Testis (tissue), 3 donors: Measurements from ENCODE around the gene PGM1. TPM values are rescaled to one million over a fixed set of nuclear protein-coding genes. Genes with fewer than 3 reads are reported as not detected.
"Not testable (repeated sequence)": the region's sequence is repeated elsewhere in the genome, so short reads cannot be mapped to it uniquely, and the experiment has no call there.

Source experiments
- DNase-seq: peaks from one replicate; pipeline ENCODE4 v3.0.0-alpha.2; 2019
- H3K27ac ChIP-seq, 2 donors: fragments of 200-600 bp; sonication (generic); one replicate each; pipeline ENCODE4 v1.5.1; 2019
- H3K27me3 ChIP-seq: fragments of 200-600 bp; sonication (generic); one replicate; pipeline ENCODE4 v1.5.1; 2019
- H3K36me3 ChIP-seq: fragments of 200-600 bp; sonication (generic); one replicate; pipeline ENCODE4 v1.5.1; 2017; ENCODE audit warnings: low read depth; ENCODE audit errors: missing control alignments
- H3K4me1 ChIP-seq: fragments of 200-600 bp; sonication (generic); one replicate; pipeline ENCODE4 v1.5.1; 2019
- H3K4me3 ChIP-seq, 2 donors: fragments of 200-600 bp; sonication (generic); one replicate each; pipeline ENCODE4 v1.5.1; 2017 to 2019
- H3K9me3 ChIP-seq: fragments of 200-600 bp; sonication (generic); one replicate; pipeline ENCODE4 v1.5.1; 2017
- CTCF ChIP-seq, 3 experiments: fragments of 450-650 bp in 2 of 3; fragments of 200-600 bp in 1 of 3; sonication (generic) in 1 of 3; IDR thresholded peaks; one replicate each; pipeline ENCODE4 v1.5.1; 2016 to 2019; ENCODE audit warnings: antibody characterized with exemption in 3 of 3, mild to moderate bottlenecking in 2 of 3, moderate library complexity in 1 of 3
- POLR2A ChIP-seq: fragments of 450-650 bp; IDR thresholded peaks from one replicate; pipeline ENCODE4 v1.6.1; 2017; ENCODE audit warnings: antibody characterized with exemption, mild to moderate bottlenecking, moderate library complexity
- WGBS, 2 donors: methylation state at CpG; one replicate each; pipeline ENCODE4 v1.1.5; 2018; 5-methylcytosine and 5-hydroxymethylcytosine counted together
- intact Hi-C: fragments of 100-400 bp; cut with DNase I; formaldehyde crosslinking; loops from one replicate; pipeline ENCODE4 v1.15.1; 2023; ENCODE audit warnings: low total_unique reads
- polyA plus RNA-seq: library from polyadenylated mRNA; stranded (reverse); fragments of 350-450 nt; fragmentation: Illumina TruSeq; extraction: RNeasy Lipid Tissue Mini Kit (QIAGEN cat#74804); gene quantifications from one replicate; pipeline ENCODE4 v1.2.3, GENCODE V29; 2014; ENCODE audit warnings: low read depth, low replicate concordance; ENCODE audit not compliant: insufficient read depth
- total RNA-seq, 2 donors: library from RNA; depleted of rRNA; stranded (reverse); fragments of >200 nt; gene quantifications; one replicate each; pipeline ENCODE4 v1.2.3, GENCODE V29; 2016

PGM1 gene
- total and polyA plus RNA-seq, 3 donors from 2014 or later: 23.2 to 27.7 (median 27.5) TPM

DNA sequence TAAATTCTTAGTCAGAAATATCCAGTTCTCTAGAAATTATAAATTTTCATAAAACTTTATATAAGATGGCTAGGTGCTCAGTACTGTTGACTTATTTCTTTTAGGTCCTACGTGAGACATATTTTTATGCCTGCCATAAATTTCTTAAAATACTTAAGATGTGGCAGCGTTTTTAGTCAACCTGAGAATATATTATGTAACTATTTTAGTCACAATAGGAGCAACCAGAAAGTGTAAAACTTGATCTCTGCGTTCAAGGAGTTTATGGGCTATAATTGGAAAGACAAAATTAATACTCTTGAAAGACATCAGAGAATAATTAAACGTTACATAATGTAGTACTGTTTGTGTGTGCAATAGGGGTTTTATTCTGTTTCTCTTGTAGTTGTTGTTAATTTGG lies 24.1 kb upstream of the PGM1 start:
- no peaks in the 10 kb centered on the region for H3K36me3 ChIP-seq
- no peaks in the 10 kb centered on the region for H3K27me3 ChIP-seq
- no peak for TF ChIP-seq POLR2A
- TF ChIP-seq CTCF (IDR thresholded peaks at IDR 0.05): no peak
- H3K4me1 ChIP-seq: no peaks in the 10 kb centered on the region
- 92% methylated on average over 4 of the region's 4 CpGs for WGBS, 2 donors
- DNase-seq: no peak
- no peaks in the 10 kb centered on the region for H3K9me3 ChIP-seq
- H3K27ac ChIP-seq: no peak overlapping the region
- intact Hi-C loops: no loop called here
- no peak overlapping the region for H3K4me3 ChIP-seq

DNA sequence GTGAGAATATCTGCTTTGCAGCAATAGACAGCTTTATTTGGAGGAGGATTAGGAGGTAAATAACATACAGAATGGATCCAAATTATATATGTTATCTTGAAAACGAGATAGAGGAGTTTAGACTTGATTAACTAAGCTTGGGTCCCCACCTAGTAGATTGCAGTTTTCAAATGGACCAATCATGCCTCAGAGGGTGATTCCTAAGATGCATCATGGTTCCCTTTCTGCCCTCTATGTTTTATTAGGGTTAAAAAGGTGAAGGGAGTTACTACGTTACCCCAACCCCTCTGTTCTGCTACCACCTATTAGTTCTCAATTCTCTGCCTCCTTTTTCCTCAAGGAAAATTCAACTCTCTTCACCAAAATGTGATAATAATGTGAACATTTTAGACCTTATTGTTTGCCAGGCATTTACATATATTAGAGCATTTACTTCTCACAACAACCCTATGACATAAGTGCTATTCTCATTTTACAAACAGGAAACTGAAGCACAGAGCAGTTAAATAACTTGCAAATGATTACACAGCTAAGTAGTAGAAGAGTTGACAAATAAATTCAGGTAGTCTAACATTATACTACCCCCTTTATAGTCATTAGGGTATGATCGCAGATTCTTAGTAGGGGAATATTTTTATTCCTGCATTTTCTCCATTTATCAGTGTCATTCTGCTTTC lies 23.4 kb upstream of the PGM1 start:
- intact Hi-C loops: no loop called here
- no peaks in the 10 kb centered on the region for H3K4me1 ChIP-seq
- TF ChIP-seq CTCF (IDR thresholded peaks at IDR 0.05) (no peak), POLR2A (no peak)
- no peak for DNase-seq
- no peaks in the 10 kb centered on the region for H3K9me3 ChIP-seq
- H3K36me3 ChIP-seq: no peaks in the 10 kb centered on the region
- no peaks in the 10 kb centered on the region for H3K27me3 ChIP-seq
- no peak overlapping the region for H3K4me3 ChIP-seq
- 86 to 93% methylated on average over 3 of the region's 3 CpGs for WGBS, 2 donors
- no peak overlapping the region for H3K27ac ChIP-seq

DNA sequence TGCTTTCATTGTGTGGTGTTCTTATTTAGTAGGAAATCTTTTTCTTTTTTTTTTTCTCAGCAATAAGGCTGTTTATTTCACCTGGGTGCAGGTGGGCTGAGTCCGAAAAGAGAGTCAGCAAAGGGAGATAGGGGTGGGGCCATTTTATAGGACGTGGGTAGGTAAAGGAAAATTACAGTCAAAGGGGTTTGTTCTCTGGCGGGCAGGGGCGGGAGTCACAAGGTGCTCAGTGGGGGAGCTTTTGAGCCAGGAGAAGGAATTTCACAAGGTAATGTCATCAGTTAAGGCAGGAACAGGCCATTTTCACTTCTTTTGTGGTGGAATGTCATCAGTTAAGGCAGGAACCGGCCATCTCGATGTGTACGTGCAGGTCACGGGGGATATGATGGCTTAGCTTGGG lies 20.5 kb upstream of the PGM1 start:
- H3K4me3 ChIP-seq, intact Hi-C loops, H3K36me3 ChIP-seq, H3K27me3 ChIP-seq, H3K4me1 ChIP-seq, H3K9me3 ChIP-seq, H3K27ac ChIP-seq, DNase-seq: not testable (repeated sequence)
- WGBS, 2 donors: 90 to 92% methylated on average over 8 of the region's 8 CpGs

DNA sequence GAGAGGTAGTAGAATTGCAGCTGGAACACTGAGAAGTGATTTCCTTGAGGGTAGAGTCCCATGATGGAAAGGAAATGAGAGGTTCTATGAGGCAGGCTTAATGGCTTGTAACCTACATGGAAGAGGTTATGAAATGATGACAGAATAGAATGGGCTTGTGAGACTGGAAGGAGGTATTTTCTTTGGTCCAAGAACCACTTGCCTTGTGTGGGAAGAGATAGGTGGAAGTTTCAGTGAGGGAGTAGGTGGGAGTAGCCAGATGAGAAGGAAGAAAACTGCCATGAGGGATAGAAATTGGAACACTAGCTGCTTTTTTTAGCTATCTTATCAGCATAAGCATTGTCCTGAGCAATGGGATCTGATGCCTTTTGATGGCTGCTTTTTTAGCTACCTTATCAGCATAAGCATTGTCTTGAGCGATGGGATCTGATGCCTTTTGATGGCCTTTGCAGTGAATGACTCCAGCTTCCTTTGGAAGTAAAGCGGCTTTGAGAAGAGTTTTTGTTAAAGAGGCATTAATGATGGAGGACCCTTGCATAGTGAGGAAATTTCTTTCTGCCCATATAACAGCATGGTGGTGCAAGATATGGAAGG lies 18.9 kb upstream of the PGM1 start:
- H3K4me3 ChIP-seq, intact Hi-C loops, H3K4me1 ChIP-seq, H3K27me3 ChIP-seq, H3K27ac ChIP-seq, H3K9me3 ChIP-seq, H3K36me3 ChIP-seq, DNase-seq: not testable (repeated sequence)
- 78 to 80% methylated on average over 2 of the region's 2 CpGs for WGBS, 2 donors

GRCh38 chr1:63575340-63575826 lies 17.8 kb upstream of the PGM1 start:
- Histone ChIP-seq H3K36me3 (no peaks in the 10 kb centered on the region), H3K9me3 (no peaks in the 10 kb centered on the region), H3K27ac (no peak overlapping the region), H3K27me3 (no peaks in the 10 kb centered on the region), H3K4me1 (no peaks in the 10 kb centered on the region), H3K4me3 (no peak overlapping the region)
- TF ChIP-seq POLR2A (no peak), CTCF (IDR thresholded peaks at IDR 0.05) (peak; percentile 36 to 98 (median 56))
- WGBS, 2 donors: 78% methylated on average over 4 of the region's 4 CpGs
- DNase-seq: no peak
- intact Hi-C loops: no loop called here

DNA sequence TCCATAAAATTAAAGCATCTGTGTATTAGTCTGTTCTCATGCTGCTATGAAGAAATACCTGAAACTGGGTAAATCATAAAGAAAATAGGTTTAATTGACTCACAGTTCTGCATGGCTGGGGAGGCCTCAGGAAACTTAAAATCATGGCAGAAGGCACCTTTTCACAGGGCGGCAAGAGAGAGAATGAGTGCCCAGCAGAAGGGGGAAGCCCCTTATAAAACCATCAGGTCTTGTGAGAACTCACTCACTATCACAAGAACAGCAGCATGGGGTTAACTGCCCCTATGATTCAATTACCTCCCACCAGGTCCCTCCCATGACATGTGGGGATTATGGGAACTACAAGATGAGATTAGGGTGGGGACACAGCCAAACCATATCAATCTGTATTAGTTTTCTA lies 6.9 kb upstream of the PGM1 start:
- H3K9me3 ChIP-seq, H3K36me3 ChIP-seq, H3K27me3 ChIP-seq, H3K4me3 ChIP-seq, H3K27ac ChIP-seq, DNase-seq, intact Hi-C loops, H3K4me1 ChIP-seq: not testable (repeated sequence)
- 86 to 96% methylated on average over 1 of the region's 1 CpG for WGBS, 2 donors
